PC-3 (cell line): Measurements from ENCODE around the gene EHBP1. TPM values are rescaled to one million over a fixed set of nuclear protein-coding genes. Genes with fewer than 3 reads are reported as not detected.

Experiments
- ATAC-seq: fragments of 200-7000 bp; cut with Tn5 transposase; 2 replicates; pipeline ENCODE4 v1.9.1; 2020; ENCODE audit warnings: mild to moderate bottlenecking, moderate library complexity
- BruUV-seq: library from RNA; stranded (reverse); fragments of 400-500 nt; replicated peaks from 2 replicates; lab custom pipeline; 2021; lab: Mats Ljungman, UMichigan
- CTCF ChIA-PET: fragments of 300-600 bp; sonication (Branson Sonifier 250); formaldehyde crosslinking; loops from one replicate; lab custom pipeline; 2022; ENCODE audit warnings: antibody characterized with exemption; lab: Charles Lee
- POLR2A ChIA-PET: fragments of 300-600 bp; sonication (Branson Sonifier 250); formaldehyde crosslinking; loops from one replicate; lab custom pipeline; 2022; ENCODE audit warnings: antibody characterized with exemption; ENCODE audit not compliant: unreplicated experiment; lab: Charles Lee
- DNase-seq: peaks from one replicate; pipeline ENCODE4 v3.0.0-alpha.2; 2015
- H2AFZ ChIP-seq: fragments of 300-600 bp; sonication (generic); 2 replicates; pipeline ENCODE4 v1.6.0; 2016; ENCODE audit warnings: antibody characterized with exemption, low read length
- H3F3A ChIP-seq: fragments of 300-600 bp; sonication (generic); one replicate; pipeline ENCODE4 v1.6.0; 2017; ENCODE audit warnings: antibody characterized with exemption, low read length, control low read depth, mild to moderate bottlenecking; ENCODE audit not compliant: unreplicated experiment
- H3K27ac ChIP-seq: fragments of 300-600 bp; sonication (generic); 2 replicates; pipeline ENCODE4 v1.5.1; 2016; ENCODE audit warnings: mild to moderate bottlenecking, low read length
- H3K27me3 ChIP-seq: fragments of 300-600 bp; sonication (generic); 2 replicates; pipeline ENCODE4 v1.6.1; 2016; ENCODE audit warnings: low read length, mixed read lengths
- H3K36me3 ChIP-seq: fragments of 300-600 bp; sonication (generic); 2 replicates; pipeline ENCODE4 v1.6.1; 2016; ENCODE audit warnings: low read depth, mixed run types, low read length, mixed read lengths
- H3K4me1 ChIP-seq: fragments of 300-600 bp; sonication (generic); 2 replicates; pipeline ENCODE4 v1.5.1; 2016; ENCODE audit warnings: low read length; ENCODE audit not compliant: insufficient read depth
- H3K4me2 ChIP-seq: fragments of 300-600 bp; sonication (generic); 2 replicates; pipeline ENCODE4 v1.6.0; 2016; ENCODE audit warnings: low read length
- H3K4me3 ChIP-seq: fragments of 300-600 bp; sonication (generic); 2 replicates; pipeline ENCODE4 v1.5.1; 2016; ENCODE audit warnings: mild to moderate bottlenecking, low read length, mixed read lengths
- H3K79me2 ChIP-seq: fragments of 300-600 bp; sonication (generic); 2 replicates; pipeline ENCODE4 v1.6.1; 2017; ENCODE audit warnings: low read length, mixed read lengths
- H3K9ac ChIP-seq: fragments of 300-600 bp; sonication (generic); 2 replicates; pipeline ENCODE4 v1.6.0; 2016; ENCODE audit warnings: mild to moderate bottlenecking, low read length
- H3K9me2 ChIP-seq: fragments of 300-600 bp; sonication (generic); replicated peaks from 2 replicates; pipeline ENCODE4 v1.6.1; 2016; ENCODE audit warnings: mixed run types, low read length, mixed read lengths
- H3K9me3 ChIP-seq: fragments of 300-600 bp; sonication (generic); 2 replicates; pipeline ENCODE4 v1.6.1; 2016; ENCODE audit warnings: low read length, mixed read lengths
- H4K20me1 ChIP-seq: fragments of 300-600 bp; sonication (generic); 2 replicates; pipeline ENCODE4 v1.6.1; 2016; ENCODE audit warnings: low read length, mixed read lengths
- EZH2 ChIP-seq: fragments of 300-600 bp; sonication (generic); IDR thresholded peaks from one replicate; pipeline ENCODE4 v1.6.1; 2017; ENCODE audit warnings: antibody characterized with exemption, mild to moderate bottlenecking, low read length; ENCODE audit not compliant: unreplicated experiment
- EZH2phosphoT487 ChIP-seq: fragments of 300-600 bp; sonication (generic); IDR thresholded peaks from 2 replicates; pipeline ENCODE4 v1.6.1; 2018; ENCODE audit warnings: mild to moderate bottlenecking, antibody characterized with exemption, low read length, borderline replicate concordance
- intact Hi-C: fragments of 100-400 bp; cut with micrococcal nuclease; formaldehyde crosslinking; loops from 2 replicates; pipeline ENCODE4 v1.9.0; 2023
- total RNA-seq: library from RNA; depleted of rRNA; stranded (reverse); fragments of >200 nt; gene quantifications from 2 replicates; pipeline ENCODE4 v1.2.3, GENCODE V29; 2014
- TF ChIP-seq, protein P1 (sequence below): fragments of 300-600 bp; sonication (generic); conservative IDR thresholded peaks from 2 replicates; pipeline ENCODE4 v1.5.1; 2017; ENCODE audit warnings: antibody characterized with exemption, low read depth, mild to moderate bottlenecking, low read length

The EHBP1 gene
- total RNA-seq, 1 experiment from 2014 or later = 25.7 TPM

DNA sequence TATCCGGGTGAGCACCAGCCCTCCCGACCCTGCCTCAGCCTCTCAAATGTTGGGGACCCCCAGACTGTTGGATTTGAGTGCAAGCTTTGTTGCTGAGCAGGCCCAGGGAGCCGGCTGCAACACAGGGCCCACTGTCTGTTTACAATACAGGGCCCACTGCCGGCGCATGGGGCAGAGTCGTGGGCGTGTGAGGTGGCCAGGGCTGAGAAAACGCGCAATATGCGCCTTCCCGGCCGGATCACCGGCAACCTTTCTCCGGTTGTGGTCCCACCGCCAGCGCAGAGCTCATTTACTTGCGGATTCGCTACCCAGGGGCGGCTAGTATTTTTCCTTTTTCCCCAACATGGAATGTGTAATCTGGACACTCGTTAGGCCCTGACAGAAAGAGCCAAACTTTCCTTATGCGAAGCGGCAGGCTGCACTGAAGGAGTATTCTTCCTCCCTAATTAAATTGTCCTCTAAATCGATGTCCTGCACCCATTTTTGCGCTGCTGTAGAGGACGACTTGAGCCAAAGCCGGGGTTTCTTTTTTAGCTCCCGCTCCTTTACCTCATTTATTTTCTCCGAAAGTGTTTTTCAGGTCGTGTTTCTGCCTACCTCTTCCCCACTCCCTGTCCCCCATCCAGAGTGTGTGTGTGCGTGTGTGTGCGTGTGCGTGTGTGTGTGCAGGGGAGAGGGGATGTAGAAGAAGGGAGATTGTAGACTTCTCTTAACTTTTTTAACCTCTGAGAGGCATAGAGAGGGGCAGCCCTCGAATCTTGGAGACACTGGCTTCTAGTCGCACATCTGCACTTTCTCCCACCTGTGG lies 347.8 kb downstream of the EHBP1 start:
- ATAC-seq (no peak), DNase-seq (no peak)
- no peak overlapping the region for H3K4me2 ChIP-seq
- H3K9me2 ChIP-seq = no peaks in the 10 kb centered on the region
- no peaks in the 10 kb centered on the region for H3K36me3 ChIP-seq
- H4K20me1 ChIP-seq = no peaks in the 10 kb centered on the region
- H3F3A ChIP-seq = no peaks in the 10 kb centered on the region
- peaks cover 11% of the 10 kb centered on the region; the same call in 1 of the 2 replicates for H3K4me1 ChIP-seq
- BruUV-seq = no TSS peak
- H3K9ac ChIP-seq = no peak overlapping the region
- no peak overlapping the region for H3K4me3 ChIP-seq
- H3K9me3 ChIP-seq = no peaks in the 10 kb centered on the region
- H3K27me3 ChIP-seq = no peaks in the 10 kb centered on the region
- intact Hi-C loops = no loop called here
- TF ChIP-seq EZH2phosphoT487 = no peak
- no peak for TF ChIP-seq EZH2
- TF ChIP-seq, protein P1, sequence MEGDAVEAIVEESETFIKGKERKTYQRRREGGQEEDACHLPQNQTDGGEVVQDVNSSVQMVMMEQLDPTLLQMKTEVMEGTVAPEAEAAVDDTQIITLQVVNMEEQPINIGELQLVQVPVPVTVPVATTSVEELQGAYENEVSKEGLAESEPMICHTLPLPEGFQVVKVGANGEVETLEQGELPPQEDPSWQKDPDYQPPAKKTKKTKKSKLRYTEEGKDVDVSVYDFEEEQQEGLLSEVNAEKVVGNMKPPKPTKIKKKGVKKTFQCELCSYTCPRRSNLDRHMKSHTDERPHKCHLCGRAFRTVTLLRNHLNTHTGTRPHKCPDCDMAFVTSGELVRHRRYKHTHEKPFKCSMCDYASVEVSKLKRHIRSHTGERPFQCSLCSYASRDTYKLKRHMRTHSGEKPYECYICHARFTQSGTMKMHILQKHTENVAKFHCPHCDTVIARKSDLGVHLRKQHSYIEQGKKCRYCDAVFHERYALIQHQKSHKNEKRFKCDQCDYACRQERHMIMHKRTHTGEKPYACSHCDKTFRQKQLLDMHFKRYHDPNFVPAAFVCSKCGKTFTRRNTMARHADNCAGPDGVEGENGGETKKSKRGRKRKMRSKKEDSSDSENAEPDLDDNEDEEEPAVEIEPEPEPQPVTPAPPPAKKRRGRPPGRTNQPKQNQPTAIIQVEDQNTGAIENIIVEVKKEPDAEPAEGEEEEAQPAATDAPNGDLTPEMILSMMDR = no peak
- H2AFZ ChIP-seq = no peak overlapping the region
- ChIA-PET POLR2A (no interaction called here), CTCF (no interaction called here)
- peaks cover 13% of the 10 kb centered on the region for H3K79me2 ChIP-seq
- H3K27ac ChIP-seq = no peak overlapping the region

DNA sequence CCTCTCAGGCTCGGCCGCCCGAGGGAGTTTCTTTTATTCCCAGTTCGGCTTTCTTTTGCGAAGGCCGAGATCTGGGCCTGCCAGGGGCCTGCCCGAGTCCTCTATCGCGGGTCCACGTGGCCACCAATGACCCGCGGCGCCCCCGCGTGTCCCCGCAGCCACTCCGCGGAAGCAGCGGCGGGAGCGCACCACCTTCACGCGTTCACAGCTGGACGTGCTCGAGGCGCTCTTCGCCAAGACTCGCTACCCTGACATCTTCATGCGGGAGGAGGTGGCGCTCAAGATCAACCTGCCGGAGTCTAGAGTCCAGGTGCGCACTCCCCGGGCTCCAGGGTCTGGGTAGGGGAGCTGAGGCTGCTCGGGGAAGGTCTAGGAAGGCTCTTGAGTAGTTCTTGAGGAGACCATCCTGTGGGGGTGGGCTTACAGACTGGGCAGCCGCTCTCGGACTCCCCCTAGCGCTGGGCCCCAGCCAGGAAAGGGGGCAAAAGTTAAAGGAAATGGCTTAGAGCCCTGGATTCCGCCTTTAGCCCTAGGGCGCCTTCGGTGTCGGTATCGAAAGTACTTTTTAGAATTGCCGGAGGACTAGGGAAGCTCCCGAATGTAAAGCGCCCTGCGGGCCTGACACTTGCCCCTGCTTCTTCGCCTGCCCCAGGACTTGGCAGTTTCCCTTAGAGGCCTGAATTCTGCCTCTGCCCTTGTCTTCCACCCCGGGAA lies 348.5 kb downstream of the EHBP1 start:
- Histone ChIP-seq H3K4me1 (peaks cover 7% of the 10 kb centered on the region; the same call in 1 of the 2 replicates), H3K79me2 (peaks cover 13% of the 10 kb centered on the region), H3K27ac (no peak overlapping the region), H3K9me3 (no peaks in the 10 kb centered on the region), H3K4me2 (no peak overlapping the region), H3K9me2 (no peaks in the 10 kb centered on the region), H3K36me3 (no peaks in the 10 kb centered on the region), H3K4me3 (no peak overlapping the region), H3K9ac (no peak overlapping the region), H3F3A (no peaks in the 10 kb centered on the region), H4K20me1 (no peaks in the 10 kb centered on the region), H2AFZ (no peak overlapping the region), H3K27me3 (no peaks in the 10 kb centered on the region)
- intact Hi-C loops = no loop called here
- TF ChIP-seq EZH2phosphoT487 = no peak
- TF ChIP-seq, protein P1 = no peak
- no peak for TF ChIP-seq EZH2
- ATAC-seq (no peak), DNase-seq (no peak)
- ChIA-PET CTCF (no interaction called here), POLR2A (no interaction called here)
- no TSS peak for BruUV-seq

DNA sequence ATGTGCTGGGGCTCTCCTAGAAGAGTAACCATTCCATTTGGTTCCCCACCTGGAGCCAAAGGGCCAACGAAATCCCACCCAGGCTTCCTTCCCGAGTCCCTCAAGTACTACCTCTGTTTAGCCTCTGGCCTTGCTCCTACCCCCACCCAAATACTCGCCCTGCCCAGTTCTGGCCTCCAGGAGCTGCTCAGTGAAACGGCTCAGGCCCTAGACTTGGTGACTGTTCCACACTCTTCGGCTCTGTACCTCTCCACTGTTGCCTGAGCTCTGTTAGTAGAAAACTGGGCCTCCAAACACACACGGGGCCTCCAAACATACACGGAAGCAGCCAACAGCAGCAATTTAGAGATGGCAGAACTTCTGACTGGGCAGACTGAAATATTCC lies 349.3 kb downstream of the EHBP1 start:
- CTCF ChIA-PET = no interaction called here
- no TSS peak for BruUV-seq
- Histone ChIP-seq H3F3A (no peaks in the 10 kb centered on the region), H3K9me2 (no peaks in the 10 kb centered on the region), H2AFZ (no peak overlapping the region), H3K79me2 (peaks cover 13% of the 10 kb centered on the region), H3K27ac (no peak overlapping the region), H3K36me3 (no peaks in the 10 kb centered on the region), H4K20me1 (no peaks in the 10 kb centered on the region), H3K27me3 (no peaks in the 10 kb centered on the region), H3K9ac (no peak overlapping the region), H3K9me3 (no peaks in the 10 kb centered on the region), H3K4me3 (no peak overlapping the region), H3K4me2 (no peak overlapping the region), H3K4me1 (no peaks in the 10 kb centered on the region; the same call in 1 of the 2 replicates)
- DNase-seq (no peak), ATAC-seq (no peak)
- intact Hi-C loops = no loop called here
- no peak for TF ChIP-seq EZH2phosphoT487
- POLR2A ChIA-PET = no interaction called here
